H1 (cell line): ENCODE measurements around the gene IRF7. TPM values are rescaled to one million over a fixed set of nuclear protein-coding genes. Genes with fewer than 3 reads are reported as not detected.

Source experiments
- ASH2L ChIP-seq: fragments of 200-600, 300-600 bp; sonication (generic); IDR thresholded peaks from one replicate; pipeline ENCODE4 v1.7.1; 2017; ENCODE audit warnings: low read length
- ATF3 ChIP-seq: IDR thresholded peaks from 2 replicates; pipeline ENCODE4 v1.6.1; 2011; ENCODE audit warnings: low read depth, mild to moderate bottlenecking, low read length; ENCODE audit not compliant: insufficient read depth
- CBX5 ChIP-seq: fragments of 300-800, 300-1000 bp; sonication (generic); IDR thresholded peaks from 2 replicates; pipeline ENCODE4 v1.7.1; 2016; ENCODE audit warnings: antibody characterized with exemption, low read length, low read depth
- CEBPB ChIP-seq: IDR thresholded peaks from 2 replicates; pipeline ENCODE4 v1.6.1; 2012; ENCODE audit warnings: low read depth, low read length
- CHD2 ChIP-seq: IDR thresholded peaks from 2 replicates; pipeline ENCODE4 v1.6.1; 2012; ENCODE audit warnings: low read length, improper control_type of control experiment
- JUND ChIP-seq: IDR thresholded peaks from 2 replicates; pipeline ENCODE4 v1.6.1; 2011; ENCODE audit warnings: mild to moderate bottlenecking, improper control_type of control experiment, low read length
- KDM5A ChIP-seq: fragments of 200-600 bp; IDR thresholded peaks from 2 replicates; pipeline ENCODE4 v1.7.1; 2012; ENCODE audit warnings: mild to moderate bottlenecking, low read length, inconsistent platforms, mixed read lengths
- SP2 ChIP-seq: IDR thresholded peaks from 2 replicates; pipeline ENCODE4 v1.6.1; 2012; ENCODE audit warnings: mild to moderate bottlenecking, low read length, inconsistent platforms
- SP4 ChIP-seq: IDR thresholded peaks from 2 replicates; pipeline ENCODE4 v1.6.1; 2012; ENCODE audit warnings: low read length, inconsistent platforms
- TBP ChIP-seq: IDR thresholded peaks from 2 replicates; pipeline ENCODE4 v1.6.1; 2011; ENCODE audit warnings: low read depth, low read length, improper control_type of control experiment
- polyA plus RNA-seq, 7 experiments: library from polyadenylated mRNA; depleted of rRNA in 3 of 7; stranded (reverse) in 5 of 7; unstranded in 2 of 7; fragments of >200 nt in 5 of 7; fragments of 200-250 nt in 2 of 7; gene quantifications; 1 replicate in 5 of 7; 2 replicates in 1 of 7; 4 replicates in 1 of 7; pipeline versions ENCODE4 v1.2.1 to v1.2.3, GENCODE V29; 2011 to 2013; ENCODE audit warnings: missing spikeins in 2 of 7, mixed read lengths in 2 of 7
- total RNA-seq: library from RNA; stranded (reverse); fragmentation: NEBNext Ultra II Directional; extraction: Animal tissue kit (Norgen Biotek cat#: 25700); gene quantifications from 2 replicates; pipeline ENCODE4 v1.2.1, GENCODE V29; 2021
- TF ChIP-seq, protein P1 (sequence below): IDR thresholded peaks from 2 replicates; pipeline ENCODE4 v1.6.1; 2012; ENCODE audit warnings: low read length, inconsistent platforms

Gene IRF7
- total and polyA plus RNA-seq, 2 of the 8 experiments (the other 6 are each of a cell fraction or from before 2014, with no cell fraction given), result 9.1 to 9.6 TPM

GRCh38 chr11:640021-640706 is 24.4 kb upstream of the IRF7 start (continued):
- TF ChIP-seq SP4 (no peak), CHD2 (no peak), SP2 (no peak), KDM5A (no peak), TBP (no peak), CEBPB (no peak), JUND (no peak), CBX5 (no peak), ASH2L (no peak), ATF3 (no peak)
- TF ChIP-seq, protein P1, sequence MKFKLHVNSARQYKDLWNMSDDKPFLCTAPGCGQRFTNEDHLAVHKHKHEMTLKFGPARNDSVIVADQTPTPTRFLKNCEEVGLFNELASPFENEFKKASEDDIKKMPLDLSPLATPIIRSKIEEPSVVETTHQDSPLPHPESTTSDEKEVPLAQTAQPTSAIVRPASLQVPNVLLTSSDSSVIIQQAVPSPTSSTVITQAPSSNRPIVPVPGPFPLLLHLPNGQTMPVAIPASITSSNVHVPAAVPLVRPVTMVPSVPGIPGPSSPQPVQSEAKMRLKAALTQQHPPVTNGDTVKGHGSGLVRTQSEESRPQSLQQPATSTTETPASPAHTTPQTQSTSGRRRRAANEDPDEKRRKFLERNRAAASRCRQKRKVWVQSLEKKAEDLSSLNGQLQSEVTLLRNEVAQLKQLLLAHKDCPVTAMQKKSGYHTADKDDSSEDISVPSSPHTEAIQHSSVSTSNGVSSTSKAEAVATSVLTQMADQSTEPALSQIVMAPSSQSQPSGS, result no peak
